ENCODE data around the gene MED26.

The MED26 gene

DNA sequence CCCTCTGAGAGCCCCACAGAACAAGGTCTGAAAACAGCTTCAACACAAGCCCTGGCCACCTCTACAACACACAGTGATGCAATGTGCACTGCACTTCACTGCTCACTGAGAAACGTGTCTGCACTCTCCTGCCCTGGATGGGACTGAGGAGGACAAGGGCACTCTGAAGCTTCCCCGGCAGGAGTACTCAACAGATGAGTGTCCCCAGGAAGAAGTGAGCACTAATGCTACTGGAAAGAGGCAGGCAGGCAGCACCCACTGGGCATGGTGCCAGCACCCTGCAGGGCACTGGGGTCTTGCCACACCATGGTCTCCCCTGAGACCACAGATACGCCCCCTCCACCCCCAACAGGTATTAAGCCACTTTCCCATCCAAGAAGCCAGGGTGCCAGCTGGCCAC lies 38.1 kb downstream of the MED26 start:
- H3K4me1 ChIP-seq (ENCODE audit: insufficient read depth, low read length) = peaks cover 51% of the 10 kb centered on the region
- H3K9me3 ChIP-seq (ENCODE audit: low read length) = no peaks in the 10 kb centered on the region
- H3K4me3 ChIP-seq (ENCODE audit: low read length) = no peak overlapping the region
- H3K36me3 ChIP-seq (ENCODE audit: insufficient read depth, low read length) = no peaks in the 10 kb centered on the region
- H3K27me3 ChIP-seq (ENCODE audit: insufficient read depth, low read length) = no peaks in the 10 kb centered on the region
- no peak overlapping the region for H2AFZ ChIP-seq (ENCODE audit: low read depth, low read length)

DNA sequence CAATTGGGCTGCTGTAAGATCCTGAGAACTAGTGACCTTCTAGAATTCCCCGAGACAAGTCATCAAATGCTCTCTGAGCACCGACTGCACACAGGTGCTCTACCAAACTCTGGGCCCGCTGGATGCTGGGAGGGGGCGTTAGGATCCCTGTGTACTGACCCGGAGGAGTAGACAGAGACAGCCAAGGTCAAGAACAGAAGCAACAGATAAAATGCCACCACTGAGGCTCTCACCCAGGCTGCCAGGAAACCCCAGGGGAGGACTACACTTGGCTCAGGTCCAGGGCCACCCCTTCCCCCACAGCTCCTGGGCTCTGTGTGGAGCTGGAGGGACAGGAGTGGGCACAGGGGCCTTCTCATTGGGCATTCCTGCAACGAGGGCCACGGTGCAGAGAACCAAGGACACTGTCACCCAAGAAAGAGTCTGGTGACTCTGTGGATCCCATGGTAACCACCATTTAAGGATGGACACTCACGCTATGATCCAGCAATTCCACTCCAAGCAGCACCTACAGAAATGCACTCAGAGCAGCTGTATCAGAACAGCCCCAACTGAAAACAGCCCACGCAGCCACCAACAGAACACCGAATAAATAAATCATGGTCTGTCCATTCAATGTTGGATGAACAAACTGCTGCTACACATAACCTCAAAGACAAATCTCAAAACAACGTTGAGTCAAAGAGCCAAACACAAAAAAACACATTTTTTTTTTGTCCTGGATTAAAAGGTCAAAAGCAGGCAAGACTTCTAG lies 39.0 kb downstream of the MED26 start:
- no peak overlapping the region for H3K4me3 ChIP-seq (ENCODE audit: low read length)

DNA sequence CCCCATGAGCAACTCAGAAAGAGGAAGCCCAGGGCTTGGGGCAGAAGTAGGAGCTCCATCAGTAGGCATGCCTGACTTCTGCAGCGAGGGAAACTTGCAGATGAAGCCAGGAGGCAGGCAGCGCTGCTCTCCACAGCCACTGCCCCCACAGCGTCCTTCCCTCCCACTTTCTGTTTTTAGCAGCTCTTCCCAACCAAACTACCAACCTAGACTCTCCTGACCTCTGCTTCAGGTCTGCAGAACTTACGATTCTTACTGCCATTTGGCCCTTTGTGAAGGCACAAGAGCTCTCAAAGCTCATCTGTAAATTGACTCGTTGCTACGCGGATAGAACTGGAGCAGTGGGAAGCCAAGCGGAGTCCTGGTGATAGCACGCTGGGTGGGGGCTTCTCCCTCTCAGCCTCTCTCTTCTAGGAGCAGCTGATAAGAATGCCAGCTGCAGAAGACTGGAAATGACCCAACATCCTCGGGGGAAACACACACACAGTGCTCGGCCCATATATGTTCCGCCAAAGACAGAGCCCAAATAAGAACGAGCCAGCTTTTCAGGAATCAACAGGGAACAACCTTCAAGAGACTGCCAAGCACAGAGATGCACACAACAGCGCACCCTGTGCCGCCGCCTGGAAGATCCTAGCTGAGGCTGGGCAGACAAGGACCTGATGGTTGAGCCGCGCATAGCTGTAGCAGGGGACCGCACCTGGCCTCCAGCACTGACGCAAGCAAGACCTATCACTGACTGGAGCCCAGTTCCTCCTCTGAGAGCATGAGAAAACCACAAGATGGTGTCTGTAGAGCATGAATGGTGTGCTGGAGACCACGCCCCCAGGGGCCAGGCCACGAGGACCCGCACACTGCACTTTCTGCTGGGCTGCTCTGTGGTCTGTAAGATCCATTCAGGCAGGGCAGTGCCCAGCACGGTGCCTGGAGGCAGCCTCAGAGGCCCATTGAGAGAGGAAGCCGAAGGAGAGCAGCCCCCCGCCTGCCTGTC lies 39.9 kb downstream of the MED26 start:
- H3K4me3 ChIP-seq (ENCODE audit: low read length) = no peak overlapping the region
- no peaks in the 10 kb centered on the region for H3K27me3 ChIP-seq (ENCODE audit: insufficient read depth, low read length)
- peaks cover 65% of the 10 kb centered on the region for H3K4me1 ChIP-seq (ENCODE audit: insufficient read depth, low read length)
- H3K36me3 ChIP-seq (ENCODE audit: insufficient read depth, low read length) = no peaks in the 10 kb centered on the region
- H2AFZ ChIP-seq (ENCODE audit: low read depth, low read length) = no peak overlapping the region
- no peaks in the 10 kb centered on the region for H3K9me3 ChIP-seq (ENCODE audit: low read length)

More for the DNA sequence above, 39.0 kb downstream of the MED26 start:
- H3K36me3 ChIP-seq (ENCODE audit: insufficient read depth, low read length) = no peaks in the 10 kb centered on the region
- H2AFZ ChIP-seq (ENCODE audit: low read depth, low read length) = no peak overlapping the region
- no peaks in the 10 kb centered on the region for H3K27me3 ChIP-seq (ENCODE audit: insufficient read depth, low read length)
- H3K9me3 ChIP-seq (ENCODE audit: low read length) = no peaks in the 10 kb centered on the region
- peaks cover 56% of the 10 kb centered on the region for H3K4me1 ChIP-seq (ENCODE audit: insufficient read depth, low read length)

DNA sequence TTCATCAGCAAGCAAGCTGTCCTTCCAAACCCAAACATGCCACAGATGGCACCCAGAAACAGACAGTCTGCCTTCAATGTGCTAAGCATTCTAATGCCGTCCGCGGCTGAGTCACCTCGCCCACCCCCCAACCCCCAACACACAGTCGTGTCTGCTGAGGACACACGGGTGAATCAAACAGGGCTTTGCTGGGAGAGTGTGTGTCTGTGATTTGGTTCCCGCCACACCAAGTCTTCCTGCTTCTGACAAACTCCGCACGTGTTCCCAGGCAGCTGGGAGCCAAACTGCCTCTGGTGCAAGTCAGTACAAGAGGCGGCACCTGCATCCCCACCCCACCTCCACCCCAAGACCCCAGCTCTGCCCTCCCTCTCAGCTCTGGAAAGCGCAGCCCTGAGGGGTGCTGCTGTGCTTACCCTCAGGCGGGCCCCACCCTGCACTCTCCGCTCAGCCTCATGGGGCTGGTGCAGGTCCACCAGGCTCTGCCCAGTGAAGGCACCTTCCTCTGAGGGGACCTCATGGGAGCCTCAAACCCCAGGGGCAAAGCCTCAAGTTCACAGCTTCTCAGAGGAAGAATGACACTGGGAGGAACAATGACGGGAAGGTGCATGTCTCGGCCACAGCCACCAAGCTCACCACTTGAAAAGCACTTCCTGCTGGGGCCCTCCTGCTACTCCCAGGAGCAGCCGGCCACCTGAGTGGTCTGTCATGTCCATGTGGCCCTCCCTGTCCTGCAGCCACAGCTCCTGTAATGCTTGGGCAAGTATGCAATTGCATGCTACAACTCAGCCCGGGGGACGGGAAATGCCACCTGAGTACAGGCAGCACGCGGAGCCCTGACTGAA lies 40.8 kb downstream of the MED26 start:
- Histone ChIP-seq H3K4me1 (ENCODE audit: insufficient read depth, low read length) (peaks cover 61% of the 10 kb centered on the region), H3K27me3 (ENCODE audit: insufficient read depth, low read length) (no peaks in the 10 kb centered on the region), H3K9me3 (ENCODE audit: low read length) (no peaks in the 10 kb centered on the region), H3K4me3 (ENCODE audit: low read length) (no peak overlapping the region), H3K36me3 (ENCODE audit: insufficient read depth, low read length) (no peaks in the 10 kb centered on the region), H2AFZ (ENCODE audit: low read depth, low read length) (no peak overlapping the region)

DNA sequence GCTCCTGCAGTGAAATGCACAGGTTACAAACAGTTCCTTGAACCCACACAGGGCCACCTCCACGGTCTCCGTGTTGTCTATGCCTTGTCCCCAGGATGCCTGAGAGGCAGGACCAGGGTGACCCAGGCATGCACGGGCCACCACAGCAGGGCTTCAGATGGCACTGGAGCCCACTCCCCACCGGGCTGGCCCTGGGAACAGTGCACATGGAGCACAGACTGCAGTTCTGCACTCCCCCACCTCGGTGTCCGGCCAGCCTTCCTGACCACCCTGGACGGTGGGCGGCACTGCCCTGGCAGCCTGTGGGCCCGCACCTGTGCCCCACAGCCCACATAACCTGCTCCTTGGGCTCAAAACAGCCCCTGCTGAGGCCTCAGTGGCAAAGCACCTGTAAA lies 41.5 kb downstream of the MED26 start:
- H2AFZ ChIP-seq (ENCODE audit: low read depth, low read length) = no peak overlapping the region
- H3K4me1 ChIP-seq (ENCODE audit: insufficient read depth, low read length) = peaks cover 53% of the 10 kb centered on the region
- H3K36me3 ChIP-seq (ENCODE audit: insufficient read depth, low read length) = no peaks in the 10 kb centered on the region
- H3K27me3 ChIP-seq (ENCODE audit: insufficient read depth, low read length) = no peaks in the 10 kb centered on the region
- H3K4me3 ChIP-seq (ENCODE audit: low read length) = no peak overlapping the region
- no peaks in the 10 kb centered on the region for H3K9me3 ChIP-seq (ENCODE audit: low read length)

DNA sequence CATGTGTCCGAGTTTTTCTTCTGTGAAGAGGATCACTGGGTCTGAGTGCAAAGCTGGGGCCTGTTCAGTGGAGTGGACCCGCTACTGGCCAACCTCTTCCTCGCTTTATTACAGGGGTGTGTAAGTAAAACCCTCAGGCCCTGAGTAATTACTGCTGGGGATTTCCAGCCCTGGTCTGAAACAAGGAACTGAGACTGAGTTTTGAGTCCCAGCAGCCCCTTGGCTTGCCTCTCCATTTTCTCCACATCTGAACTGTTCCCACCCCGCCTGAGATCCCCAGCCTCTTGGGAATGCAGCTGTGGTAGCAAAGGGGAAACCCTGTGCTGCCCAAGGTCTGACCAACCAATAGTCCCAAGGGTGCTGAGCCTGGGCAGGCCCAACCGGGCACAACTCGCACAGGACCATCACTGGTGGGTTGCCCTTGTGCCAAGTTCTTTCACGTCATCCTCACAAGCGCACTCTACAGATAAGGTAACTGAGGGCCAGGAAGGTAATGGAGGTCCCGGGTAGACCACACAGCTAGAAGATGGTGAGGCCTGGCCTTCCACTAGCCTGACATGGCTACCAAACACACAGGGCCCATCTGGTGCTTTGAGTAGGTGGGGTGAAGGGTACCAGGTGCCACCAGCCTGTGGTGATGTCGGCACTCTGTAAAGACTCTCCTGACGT lies 42.1 kb downstream of the MED26 start:
- no peaks in the 10 kb centered on the region for H3K27me3 ChIP-seq (ENCODE audit: insufficient read depth, low read length)
- no peaks in the 10 kb centered on the region for H3K36me3 ChIP-seq (ENCODE audit: insufficient read depth, low read length)
- no peak overlapping the region for H3K4me3 ChIP-seq (ENCODE audit: low read length)
- H2AFZ ChIP-seq (ENCODE audit: low read depth, low read length) = no peak overlapping the region
- peaks cover 48% of the 10 kb centered on the region for H3K4me1 ChIP-seq (ENCODE audit: insufficient read depth, low read length)
- no peaks in the 10 kb centered on the region for H3K9me3 ChIP-seq (ENCODE audit: low read length)

DNA sequence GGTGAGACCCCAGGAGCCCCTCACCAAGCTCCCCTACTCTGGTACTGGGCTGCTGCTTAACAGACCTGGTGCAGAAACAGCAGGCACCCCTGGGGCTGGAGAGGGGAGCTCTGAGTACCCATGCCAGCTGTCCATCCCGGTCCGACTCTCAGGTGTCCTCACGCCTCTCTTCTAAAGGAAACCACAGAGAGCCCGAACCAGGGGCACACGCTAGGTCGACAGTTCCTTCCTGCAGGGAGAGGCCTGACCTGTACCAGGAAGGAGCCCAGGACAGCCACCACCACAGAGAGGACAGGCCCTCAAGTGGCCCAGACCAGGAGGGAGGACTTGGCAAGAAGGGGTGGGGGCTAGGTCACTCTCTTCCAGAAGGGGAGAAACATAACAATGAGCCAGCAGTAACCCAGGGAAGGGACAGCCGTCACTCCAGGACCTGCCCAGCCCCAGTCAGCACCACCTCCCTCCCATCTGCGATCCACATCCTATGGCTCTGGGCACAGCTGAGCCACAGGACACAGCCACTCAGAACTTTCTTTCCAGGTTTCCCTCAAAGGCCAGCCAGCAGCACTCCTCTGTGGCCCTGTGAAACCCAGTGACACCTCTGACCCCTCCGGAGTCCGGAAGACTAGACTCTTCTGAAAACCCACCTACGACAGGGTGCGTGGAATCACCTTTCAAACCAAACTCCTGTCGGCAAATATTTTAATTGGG lies 42.8 kb downstream of the MED26 start:
- Histone ChIP-seq H3K27me3 (ENCODE audit: insufficient read depth, low read length) (no peaks in the 10 kb centered on the region), H3K4me1 (ENCODE audit: insufficient read depth, low read length) (peaks cover 47% of the 10 kb centered on the region), H3K4me3 (ENCODE audit: low read length) (no peak overlapping the region)

DNA sequence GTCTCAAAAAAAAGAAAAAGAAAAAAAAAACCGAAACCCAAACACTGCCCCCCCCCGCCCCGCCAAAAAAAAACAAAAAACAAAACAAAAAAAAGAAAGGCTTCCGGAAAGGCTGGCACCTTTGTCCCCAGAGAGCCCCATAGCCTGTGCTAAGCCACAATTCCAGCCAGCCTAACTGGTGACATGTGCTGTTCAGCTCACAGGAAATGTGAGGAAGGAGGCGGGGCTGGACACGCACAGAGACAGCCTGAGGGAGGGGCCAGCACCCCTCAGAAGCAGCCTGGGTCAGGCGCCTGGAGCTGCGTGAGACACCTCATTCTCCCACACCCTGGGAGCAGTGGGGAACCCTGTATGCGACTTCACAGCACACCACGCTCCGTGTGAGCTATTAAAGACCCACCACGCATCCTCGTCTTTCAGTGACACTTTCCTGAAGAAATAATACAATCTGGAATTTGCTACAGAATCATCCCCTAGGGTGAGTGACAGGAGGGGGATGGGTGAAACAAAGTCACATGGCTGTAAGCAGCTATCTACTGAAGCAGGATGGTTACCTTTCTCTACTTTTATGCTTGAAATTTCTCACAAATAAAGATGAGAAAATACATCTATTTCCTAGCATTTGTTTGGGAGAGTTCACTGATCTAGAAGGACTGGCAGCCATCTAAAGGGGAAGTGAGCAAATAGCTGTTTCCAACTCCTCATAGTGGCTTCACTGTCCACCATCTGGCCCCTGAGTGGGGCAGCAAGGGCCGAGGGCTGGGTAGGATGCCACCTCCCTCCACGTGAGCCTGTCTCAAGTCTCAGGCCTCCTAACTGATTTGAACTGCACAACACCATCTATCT lies 43.5 kb downstream of the MED26 start:
- H3K4me3 ChIP-seq (ENCODE audit: low read length) = peak overlapping the region; percentile 30

More for the DNA sequence above, 42.8 kb downstream of the MED26 start:
- Histone ChIP-seq H3K36me3 (ENCODE audit: insufficient read depth, low read length) (no peaks in the 10 kb centered on the region), H3K9me3 (ENCODE audit: low read length) (no peaks in the 10 kb centered on the region), H2AFZ (ENCODE audit: low read depth, low read length) (no peak overlapping the region)

DNA sequence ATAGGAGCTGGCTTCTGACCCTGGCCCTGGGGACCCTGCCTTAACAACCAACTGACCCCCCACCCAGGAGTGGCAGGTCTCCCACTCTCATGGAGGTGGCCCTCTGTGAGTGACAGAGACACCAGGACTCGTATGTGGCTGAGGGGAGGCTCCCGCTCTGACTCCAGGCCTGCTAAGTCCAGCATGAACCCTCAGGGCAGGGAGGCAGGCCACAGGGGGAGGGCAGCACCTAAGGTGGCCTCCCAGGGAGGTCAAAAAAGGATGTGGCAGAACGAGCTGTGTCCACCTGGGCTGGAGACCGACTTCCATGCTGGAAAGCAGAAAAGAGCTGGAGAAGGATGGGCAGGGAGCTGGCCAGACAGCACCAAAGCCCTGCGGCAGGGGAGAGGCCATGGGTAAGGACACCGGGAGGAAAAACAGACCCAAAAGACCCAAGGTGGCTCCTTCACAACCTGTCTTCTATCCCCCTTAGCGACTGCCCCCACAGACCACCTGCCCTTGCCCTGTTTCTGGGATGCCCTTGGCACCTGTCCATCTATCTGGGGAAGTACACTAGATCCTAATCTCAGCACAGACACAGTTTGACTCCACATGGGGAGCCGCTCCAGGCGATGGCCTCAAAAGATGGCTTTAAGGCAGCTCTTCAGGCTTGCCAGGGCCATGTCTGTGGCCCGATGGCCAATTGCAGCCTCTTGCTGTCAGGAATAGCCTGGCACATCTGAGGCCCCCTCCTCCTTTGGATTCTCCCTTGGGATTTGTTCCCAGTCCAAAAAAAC lies 45.3 kb downstream of the MED26 start:
- Histone ChIP-seq H3K36me3 (ENCODE audit: insufficient read depth, low read length) (peaks cover 18% of the 10 kb centered on the region), H3K9me3 (ENCODE audit: low read length) (no peaks in the 10 kb centered on the region), H2AFZ (ENCODE audit: low read depth, low read length) (no peak overlapping the region), H3K4me3 (ENCODE audit: low read length) (no peak overlapping the region), H3K4me1 (ENCODE audit: insufficient read depth, low read length) (peaks cover 39% of the 10 kb centered on the region), H3K27me3 (ENCODE audit: insufficient read depth, low read length) (no peaks in the 10 kb centered on the region)

More for the DNA sequence above, 43.5 kb downstream of the MED26 start:
- Histone ChIP-seq H3K36me3 (ENCODE audit: insufficient read depth, low read length) (peaks cover 4% of the 10 kb centered on the region), H3K4me1 (ENCODE audit: insufficient read depth, low read length) (peaks cover 47% of the 10 kb centered on the region), H3K9me3 (ENCODE audit: low read length) (no peaks in the 10 kb centered on the region), H3K27me3 (ENCODE audit: insufficient read depth, low read length) (no peaks in the 10 kb centered on the region), H2AFZ (ENCODE audit: low read depth, low read length) (no peak overlapping the region)

DNA sequence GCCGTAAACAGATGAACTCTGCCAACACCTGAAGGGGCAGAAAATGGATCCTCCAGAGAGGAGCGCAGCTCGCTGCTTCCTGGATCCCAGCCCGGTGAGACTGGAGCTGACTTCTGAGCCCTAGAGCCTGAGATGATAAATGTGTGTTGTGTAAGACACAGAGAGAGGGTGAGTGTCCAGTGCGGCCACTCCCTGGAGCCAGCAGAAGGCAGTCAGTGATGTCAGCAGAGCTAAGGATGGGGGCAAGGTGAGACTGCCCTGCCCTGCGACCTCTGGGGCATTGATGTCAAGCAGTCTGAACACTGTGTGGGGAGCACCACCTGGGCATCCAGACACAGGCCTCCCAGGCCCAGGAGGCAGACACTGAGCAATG lies 46.0 kb downstream of the MED26 start:
- Histone ChIP-seq H3K9me3 (ENCODE audit: low read length) (no peaks in the 10 kb centered on the region), H3K4me1 (ENCODE audit: insufficient read depth, low read length) (peaks cover 32% of the 10 kb centered on the region), H3K27me3 (ENCODE audit: insufficient read depth, low read length) (no peaks in the 10 kb centered on the region), H2AFZ (ENCODE audit: low read depth, low read length) (no peak overlapping the region), H3K4me3 (ENCODE audit: low read length) (no peak overlapping the region), H3K36me3 (ENCODE audit: insufficient read depth, low read length) (peaks cover 21% of the 10 kb centered on the region)

Data from neuron (in vitro differentiated cells).